ENCODE measurements around the gene SPSB2.
A peak's percentile ranks its signal among the peaks of the same experiment; 100 is the strongest.
"Not testable (repeated sequence)": the region's sequence is repeated elsewhere in the genome, so short reads cannot be mapped to it uniquely, and the experiment has no call there.

The SPSB2 gene

GRCh38 chr12:6870304-6870703 lies 2.8 kb downstream of the SPSB2 start:
- DNase-seq = not testable (repeated sequence)

GRCh38 chr12:6869049-6870021 lies 3.8 kb downstream of the SPSB2 start:
- peak; percentile 72 for DNase-seq

- no peak for DNase-seq
These were observed 4.7 kb downstream of the SPSB2 start for GRCh38 chr12:6868211-6869048.

- DNase-seq = peak; percentile 79
These were observed 5.5 kb downstream of the SPSB2 start, which contains the start of gene TPI1 for GRCh38 chr12:6867413-6868210. TSS of gene TPI1 (plus strand) at chr12:6867531. CDS start at chr12:6867567, 36 bp downstream.

GRCh38 chr12:6866920-6867412 lies 6.1 kb downstream of the SPSB2 start:
- no peak for DNase-seq

- DNase-seq = no peak
These were observed 6.8 kb downstream of the SPSB2 start for GRCh38 chr12:6866163-6866919.

GRCh38 chr12:6865307-6865706 lies 7.8 kb downstream of the SPSB2 start:
- DNase-seq = not testable (repeated sequence)

GRCh38 chr12:6863586-6864321 lies 9.3 kb downstream of the SPSB2 start:
- DNase-seq = peak; percentile 40

GRCh38 chr12:6863033-6863432 lies 10.1 kb downstream of the SPSB2 start:
- no peak for DNase-seq

- DNase-seq = no peak
These were observed 11.7 kb downstream of the SPSB2 start for GRCh38 chr12:6861391-6861790.

- no peak for DNase-seq
These were observed 12.2 kb downstream of the SPSB2 start for GRCh38 chr12:6860942-6861341.

GRCh38 chr12:6860116-6860515 lies 13.0 kb downstream of the SPSB2 start:
- no peak for DNase-seq

GRCh38 chr12:6858799-6859198 lies 14.3 kb downstream of the SPSB2 start:
- DNase-seq = no peak

- no peak for DNase-seq
These were observed 17.8 kb downstream of the SPSB2 start for GRCh38 chr12:6855322-6855721.

- no peak for DNase-seq
These were observed 19.1 kb downstream of the SPSB2 start for GRCh38 chr12:6854036-6854435.

- DNase-seq = no peak
These were observed 19.5 kb downstream of the SPSB2 start for GRCh38 chr12:6853626-6854025.

- DNase-seq = peak; percentile 76
These were observed 20.3 kb downstream of the SPSB2 start for GRCh38 chr12:6852651-6853354.

GRCh38 chr12:6851921-6852650 lies 21.0 kb downstream of the SPSB2 start, which contains the start of gene USP5:
TSS of gene USP5 (plus strand) at chr12:6852150. CDS start at chr12:6852180, 30 bp downstream.
- DNase-seq = peak; percentile 100

All from fibroblast of skin of back (primary cell).